Measurements from ENCODE around the gene MLEC. TPM values are rescaled to one million over a fixed set of nuclear protein-coding genes. Genes with fewer than 3 reads are reported as not detected.

MLEC gene
- total RNA-seq, 4 donors from 2014 or later = 122 to 288 (median 187) TPM

DNA sequence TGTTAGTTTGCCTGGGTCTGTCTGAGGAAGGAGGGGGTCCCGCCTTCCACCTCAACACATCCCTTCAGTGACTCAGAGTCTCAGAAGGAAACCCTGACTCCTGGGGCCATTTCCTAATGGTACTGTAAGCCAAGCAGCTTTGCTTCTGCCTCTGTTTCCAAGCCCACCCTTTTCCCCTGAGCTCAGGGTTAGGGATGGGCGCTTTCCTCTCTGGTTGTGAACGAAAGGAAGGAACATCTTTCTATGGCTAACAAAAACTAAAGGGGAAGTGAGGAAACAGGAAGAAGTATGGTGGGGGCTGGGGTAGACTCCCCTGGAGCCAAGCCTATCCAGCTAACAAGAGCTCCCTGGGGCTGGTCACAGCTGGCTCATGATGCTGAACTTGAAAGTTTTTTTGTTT lies 11.7 kb downstream of the MLEC start:
- TF ChIP-seq, protein P1, sequence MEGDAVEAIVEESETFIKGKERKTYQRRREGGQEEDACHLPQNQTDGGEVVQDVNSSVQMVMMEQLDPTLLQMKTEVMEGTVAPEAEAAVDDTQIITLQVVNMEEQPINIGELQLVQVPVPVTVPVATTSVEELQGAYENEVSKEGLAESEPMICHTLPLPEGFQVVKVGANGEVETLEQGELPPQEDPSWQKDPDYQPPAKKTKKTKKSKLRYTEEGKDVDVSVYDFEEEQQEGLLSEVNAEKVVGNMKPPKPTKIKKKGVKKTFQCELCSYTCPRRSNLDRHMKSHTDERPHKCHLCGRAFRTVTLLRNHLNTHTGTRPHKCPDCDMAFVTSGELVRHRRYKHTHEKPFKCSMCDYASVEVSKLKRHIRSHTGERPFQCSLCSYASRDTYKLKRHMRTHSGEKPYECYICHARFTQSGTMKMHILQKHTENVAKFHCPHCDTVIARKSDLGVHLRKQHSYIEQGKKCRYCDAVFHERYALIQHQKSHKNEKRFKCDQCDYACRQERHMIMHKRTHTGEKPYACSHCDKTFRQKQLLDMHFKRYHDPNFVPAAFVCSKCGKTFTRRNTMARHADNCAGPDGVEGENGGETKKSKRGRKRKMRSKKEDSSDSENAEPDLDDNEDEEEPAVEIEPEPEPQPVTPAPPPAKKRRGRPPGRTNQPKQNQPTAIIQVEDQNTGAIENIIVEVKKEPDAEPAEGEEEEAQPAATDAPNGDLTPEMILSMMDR (IDR thresholded peaks at IDR 0.05) = no peak
- TF ChIP-seq POLR2A (IDR thresholded peaks at IDR 0.05) = no peak
- Histone ChIP-seq H3K4me1 (peaks cover 21 to 55% of the 10 kb centered on the region in 2 donors), H3K4me3 (replicated peaks in 1 of 3) (no peak overlapping the region), H3K36me3 (peaks cover 36 to 50% of the 10 kb centered on the region in 2 donors), H3K27me3 (no peaks in the 10 kb centered on the region), H3K9me3 (no peaks in the 10 kb centered on the region), H3K27ac (peak overlapping the region in 2 of 3 donors; percentile 26 to 62)
- 81 to 87% methylated on average over 3 of the region's 3 CpGs for WGBS, 2 donors
- no peak for DNase-seq
- intact Hi-C loops (cut with DNase I) = no loop called here

DNA sequence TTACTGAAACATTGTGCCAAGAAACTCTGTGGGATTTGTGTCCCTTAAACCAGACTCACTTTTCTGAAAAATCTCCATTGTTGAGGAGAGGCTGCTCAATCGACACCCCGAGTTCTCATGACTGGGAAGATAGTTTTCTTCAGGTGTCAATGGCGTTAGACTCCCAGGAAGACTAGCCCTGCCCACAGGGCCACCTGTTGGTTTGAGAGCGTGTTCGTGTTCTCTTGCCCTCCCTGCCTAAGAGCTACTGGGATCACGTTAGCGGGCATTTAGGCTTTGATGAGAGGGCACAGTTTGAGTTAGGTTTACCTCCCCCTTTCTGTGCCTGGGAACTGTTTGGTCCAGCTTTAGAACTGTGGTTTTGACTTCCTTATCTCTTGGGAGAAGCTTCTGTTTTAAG lies 12.6 kb downstream of the MLEC start:
- intact Hi-C loops (cut with DNase I) = no loop called here
- peaks cover 29 to 62% of the 10 kb centered on the region in 2 donors for H3K4me1 ChIP-seq
- H3K4me3 ChIP-seq (replicated peaks in 1 of 3) = no peak overlapping the region
- WGBS, 2 donors = 96 to 97% methylated on average over 7 of the region's 7 CpGs
- peak overlapping the region in 2 of 3 donors; percentile 62 to 87 for H3K27ac ChIP-seq
- no peaks in the 10 kb centered on the region for H3K9me3 ChIP-seq
- TF ChIP-seq, protein P1 (IDR thresholded peaks at IDR 0.05) = no peak
- no peak for TF ChIP-seq POLR2A (IDR thresholded peaks at IDR 0.05)
- no peak for DNase-seq
- H3K27me3 ChIP-seq = no peaks in the 10 kb centered on the region
- H3K36me3 ChIP-seq = peaks cover 29 to 45% of the 10 kb centered on the region in 2 donors

DNA sequence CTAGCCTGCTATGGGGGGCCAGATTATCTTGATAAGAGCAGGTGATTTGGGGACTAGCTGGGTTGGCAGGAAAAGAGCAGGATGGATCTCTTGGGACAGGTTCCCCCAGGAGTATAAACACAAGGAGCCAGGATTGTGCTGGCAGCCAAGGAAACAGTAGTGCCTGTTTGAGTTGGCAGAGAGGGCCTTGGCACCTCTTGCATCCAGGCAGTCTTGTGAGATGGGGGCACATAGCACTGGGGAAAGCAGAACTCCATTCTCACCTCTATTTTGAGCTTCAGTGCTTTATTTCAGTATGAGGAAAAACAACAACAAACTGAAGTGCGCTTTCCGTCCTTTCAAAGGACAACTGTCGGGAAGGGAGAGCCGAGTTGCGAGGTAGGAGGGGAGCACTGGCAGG lies 13.9 kb downstream of the MLEC start:
- H3K36me3 ChIP-seq = peaks cover 18 to 34% of the 10 kb centered on the region in 2 donors
- peaks cover 29 to 68% of the 10 kb centered on the region in 2 donors for H3K4me1 ChIP-seq
- intact Hi-C loops (cut with DNase I) = no loop called here
- H3K27ac ChIP-seq = peak overlapping the region in 2 of 3 donors; percentile 84 to 87
- TF ChIP-seq, protein P1 (IDR thresholded peaks at IDR 0.05) = no peak
- no peak for TF ChIP-seq POLR2A (IDR thresholded peaks at IDR 0.05)
- H3K9me3 ChIP-seq = no peaks in the 10 kb centered on the region
- H3K27me3 ChIP-seq = no peaks in the 10 kb centered on the region
- no peak overlapping the region for H3K4me3 ChIP-seq (replicated peaks in 1 of 3)
- peak in 1 of 2 donors; percentile 59 for DNase-seq
- 49 to 93% methylated on average over 5 of the region's 5 CpGs for WGBS, 2 donors

DNA sequence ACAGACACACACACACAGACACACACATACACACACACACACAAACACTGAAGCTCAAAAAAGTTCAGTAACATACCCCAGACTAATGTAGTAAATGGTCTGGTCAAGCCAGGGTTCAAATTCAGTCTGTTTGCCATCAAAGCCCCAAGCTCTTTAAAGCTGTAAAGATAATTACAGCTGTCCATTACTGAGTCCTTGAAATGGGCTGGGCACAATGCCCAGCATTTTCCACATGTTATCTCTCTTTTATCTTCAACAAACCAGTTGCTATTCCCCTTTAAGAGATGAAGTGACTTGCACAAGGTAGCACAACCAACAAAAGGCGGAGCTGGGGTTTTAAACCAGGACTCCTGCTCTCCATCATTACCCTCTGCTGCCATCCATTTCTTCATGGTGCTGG lies 15.7 kb downstream of the MLEC start:
- DNase-seq = peak in 1 of 2 donors; percentile 13
- H3K27ac ChIP-seq = peak overlapping the region; percentile 84 to 87 (median 86)
- peaks cover 3 to 22% of the 10 kb centered on the region in 2 donors for H3K36me3 ChIP-seq
- 89 to 94% methylated on average over 1 of the region's 1 CpG for WGBS, 2 donors
- intact Hi-C loops (cut with DNase I) = no loop called here
- no peaks in the 10 kb centered on the region for H3K27me3 ChIP-seq
- H3K4me1 ChIP-seq = peaks cover 20 to 52% of the 10 kb centered on the region in 2 donors
- no peaks in the 10 kb centered on the region for H3K9me3 ChIP-seq
- no peak overlapping the region for H3K4me3 ChIP-seq (replicated peaks in 1 of 3)
- TF ChIP-seq, protein P1 (IDR thresholded peaks at IDR 0.05) = no peak
- no peak for TF ChIP-seq POLR2A (IDR thresholded peaks at IDR 0.05)

DNA sequence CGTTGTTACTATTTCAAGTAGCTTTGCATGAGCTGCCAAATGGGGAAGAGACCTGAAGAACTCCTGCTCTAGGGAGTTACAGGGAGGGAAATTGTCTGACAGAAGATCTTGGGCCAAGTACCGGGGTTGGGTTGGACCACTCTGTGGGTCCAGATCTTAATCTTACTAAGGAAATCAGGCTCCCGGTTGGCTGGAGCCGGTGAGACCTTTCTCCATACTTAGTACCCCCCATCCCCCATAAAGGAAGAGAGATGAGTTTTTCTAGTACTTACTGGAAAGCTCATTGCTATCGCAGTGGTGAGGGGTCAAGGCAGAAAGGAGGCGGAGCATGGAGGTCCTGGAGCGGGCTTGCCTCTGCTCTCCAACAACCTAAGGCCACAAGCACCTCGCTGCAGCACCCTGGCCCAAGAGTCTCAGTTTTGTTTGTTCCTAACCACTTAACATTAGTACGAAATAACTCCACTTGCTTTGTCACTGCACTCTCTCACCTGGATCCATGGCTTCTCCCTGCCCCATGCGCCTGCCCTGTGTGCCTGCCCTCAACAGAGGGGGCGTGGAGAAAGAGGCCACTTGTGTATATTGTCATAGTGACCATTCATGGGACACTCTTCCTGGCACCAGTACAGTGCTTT lies 16.5 kb downstream of the MLEC start:
- Histone ChIP-seq H3K4me3 (replicated peaks in 1 of 3) (no peak overlapping the region), H3K27me3 (no peaks in the 10 kb centered on the region), H3K36me3 (peaks cover 3 to 16% of the 10 kb centered on the region in 2 donors), H3K4me1 (peaks cover 20 to 48% of the 10 kb centered on the region in 2 donors), H3K27ac (peak overlapping the region; percentile 84 to 87 (median 86)), H3K9me3 (no peaks in the 10 kb centered on the region)
- peak; percentile 86 to 90 for DNase-seq
- WGBS, 2 donors = 34 to 45% methylated on average over 10 to 11 of the region's 11 CpGs
- peak in 1 of 2 donors; percentile 62 for TF ChIP-seq POLR2A (IDR thresholded peaks at IDR 0.05)
- TF ChIP-seq, protein P1 (IDR thresholded peaks at IDR 0.05) = no peak
- intact Hi-C loops (cut with DNase I) = no loop called here
